ENCODE data around the gene OSBPL2. TPM values are rescaled to one million over a fixed set of nuclear protein-coding genes. Genes with fewer than 3 reads are reported as not detected.

OSBPL2 gene
- total RNA-seq, 1 experiment from 2014 or later: 36.9 TPM

GRCh38 chr20:62212299-62212698 lies 26.0 kb upstream of the OSBPL2 start:
- Histone ChIP-seq H3K36me3 (ENCODE audit: control insufficient read depth in 1 of 2, insufficient read depth in 2 of 2, low read length in 2 of 2) (no peaks in the 10 kb centered on the region), H3K9me3 (ENCODE audit: control insufficient read depth in 1 of 2, insufficient read depth in 1 of 2, low read depth in 1 of 2, low read length in 2 of 2) (no peaks in the 10 kb centered on the region), H3K9me2 (ENCODE audit: insufficient read depth) (no peaks in the 10 kb centered on the region), H2AFZ (ENCODE audit: low read depth, low read length, poor library complexity, severe bottlenecking) (no peak overlapping the region), H3K27me3 (ENCODE audit: insufficient read depth, low read length) (peaks cover 11% of the 10 kb centered on the region; the same call in 1 of the 2 replicates), H3K4me1 (ENCODE audit: control insufficient read depth in 1 of 2, insufficient read depth in 2 of 2, low read length in 2 of 2) (peaks cover 0 to 5% of the 10 kb centered on the region in 2 experiments; a peak in 1 of 4 replicates), H3K4me2 (ENCODE audit: low read length) (no peak overlapping the region), H4K20me1 (ENCODE audit: insufficient read depth) (no peaks in the 10 kb centered on the region), H3K4me3 (replicated peaks in 1 of 2; ENCODE audit: low read depth in 1 of 2, low read length in 2 of 2) (no peak overlapping the region), H3K9ac (ENCODE audit: low read length) (no peak overlapping the region), H3K79me2 (ENCODE audit: insufficient read depth, low read length) (no peaks in the 10 kb centered on the region), H3K27ac (ENCODE audit: low read depth, low read length) (no peak overlapping the region)
- ChIA-PET CTCF (no interaction called here), RAD21 (ENCODE audit: low non-redundant PET in 1 of 2, low total read pairs in 2 of 2, uncharacterized antibody in 2 of 2, unreplicated experiment in 2 of 2) (no interaction called here), POLR2A (no interaction called here)
- DNase-seq (ENCODE audit: low read depth, low spot score) (no peak), ATAC-seq (no peak)
- TF ChIP-seq JUND (IDR thresholded peaks at IDR 0.05) (no peak), ATF3 (IDR thresholded peaks at IDR 0.05) (no peak), POLR2AphosphoS5 (IDR thresholded peaks at IDR 0.05; ENCODE audit: low read depth, low read length) (no peak), YY1 (IDR thresholded peaks at IDR 0.05; ENCODE audit: extremely low read depth, insufficient replicate concordance, low read depth, low read length) (no peak), MAX (IDR thresholded peaks at IDR 0.05) (no peak), CBX3 (IDR thresholded peaks at IDR 0.05; ENCODE audit: low read depth) (no peak), RAD21 (IDR thresholded peaks at IDR 0.05; ENCODE audit: low read depth) (no peak), REST (IDR thresholded peaks at IDR 0.05; ENCODE audit: low read depth) (no peak), POLR2A (IDR thresholded peaks at IDR 0.05; ENCODE audit: borderline replicate concordance, extremely low read depth, insufficient read depth, insufficient read length) (no peak), TCF7L2 (IDR thresholded peaks at IDR 0.05; ENCODE audit: borderline replicate concordance, extremely low read depth, insufficient read depth, insufficient read length) (no peak), SRF (IDR thresholded peaks at IDR 0.05; ENCODE audit: low read depth) (no peak), ZBTB33 (IDR thresholded peaks at IDR 0.05; ENCODE audit: extremely low read depth, insufficient replicate concordance, low read length) (no peak), CEBPB (IDR thresholded peaks at IDR 0.05; ENCODE audit: low read depth) (no peak), EGR1 (IDR thresholded peaks at IDR 0.05; ENCODE audit: low read depth) (no peak), SIN3A (IDR thresholded peaks at IDR 0.05; ENCODE audit: low read depth) (no peak), ZFX (IDR thresholded peaks at IDR 0.05) (no peak), SP1 (IDR thresholded peaks at IDR 0.05; ENCODE audit: low read depth) (no peak)
- intact Hi-C loops (cut with micrococcal nuclease): no loop called here
- no TSS peak for BruUV-seq (replicated peaks)

Data from HCT116 (cell line).